ENCODE measurements around the gene FYB1.

The FYB1 gene

DNA sequence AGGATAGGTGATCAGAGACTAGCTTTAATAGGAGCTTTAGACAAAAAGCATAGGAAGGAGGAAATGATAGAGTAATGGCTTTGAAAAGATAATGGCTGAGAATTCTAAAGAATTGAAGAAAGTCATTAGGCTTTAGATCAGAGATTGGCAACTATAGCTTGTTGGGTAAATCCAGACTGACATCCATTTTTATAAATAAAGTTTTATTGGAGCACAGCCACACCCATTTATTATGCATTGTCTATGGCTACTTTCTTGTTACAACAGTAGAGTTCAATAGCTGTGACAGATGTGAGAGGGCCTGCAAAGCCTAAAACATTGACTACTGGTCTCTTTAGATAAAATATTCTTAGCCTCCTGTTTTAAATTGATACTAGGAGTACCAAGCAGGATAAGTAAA lies 40.7 kb upstream of the FYB1 start:
- TF ChIP-seq, protein P1, sequence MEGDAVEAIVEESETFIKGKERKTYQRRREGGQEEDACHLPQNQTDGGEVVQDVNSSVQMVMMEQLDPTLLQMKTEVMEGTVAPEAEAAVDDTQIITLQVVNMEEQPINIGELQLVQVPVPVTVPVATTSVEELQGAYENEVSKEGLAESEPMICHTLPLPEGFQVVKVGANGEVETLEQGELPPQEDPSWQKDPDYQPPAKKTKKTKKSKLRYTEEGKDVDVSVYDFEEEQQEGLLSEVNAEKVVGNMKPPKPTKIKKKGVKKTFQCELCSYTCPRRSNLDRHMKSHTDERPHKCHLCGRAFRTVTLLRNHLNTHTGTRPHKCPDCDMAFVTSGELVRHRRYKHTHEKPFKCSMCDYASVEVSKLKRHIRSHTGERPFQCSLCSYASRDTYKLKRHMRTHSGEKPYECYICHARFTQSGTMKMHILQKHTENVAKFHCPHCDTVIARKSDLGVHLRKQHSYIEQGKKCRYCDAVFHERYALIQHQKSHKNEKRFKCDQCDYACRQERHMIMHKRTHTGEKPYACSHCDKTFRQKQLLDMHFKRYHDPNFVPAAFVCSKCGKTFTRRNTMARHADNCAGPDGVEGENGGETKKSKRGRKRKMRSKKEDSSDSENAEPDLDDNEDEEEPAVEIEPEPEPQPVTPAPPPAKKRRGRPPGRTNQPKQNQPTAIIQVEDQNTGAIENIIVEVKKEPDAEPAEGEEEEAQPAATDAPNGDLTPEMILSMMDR (IDR thresholded peaks at IDR 0.05; ENCODE audit: low read depth, low read length) = no peak
- TF ChIP-seq MYC (IDR thresholded peaks at IDR 0.05; ENCODE audit: low read depth, low read length) (no peak), POLR2A (IDR thresholded peaks at IDR 0.05; ENCODE audit: extremely low read depth, insufficient read length) (no peak)
- TF ChIP-seq, protein P2, sequence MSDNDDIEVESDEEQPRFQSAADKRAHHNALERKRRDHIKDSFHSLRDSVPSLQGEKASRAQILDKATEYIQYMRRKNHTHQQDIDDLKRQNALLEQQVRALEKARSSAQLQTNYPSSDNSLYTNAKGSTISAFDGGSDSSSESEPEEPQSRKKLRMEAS (IDR thresholded peaks at IDR 0.05; ENCODE audit: low read depth, low read length) = no peak
- no peak for DNase-seq (ENCODE audit: low read depth)
- no peak overlapping the region for H3K4me3 ChIP-seq (ENCODE audit: low read depth, low read length)

DNA sequence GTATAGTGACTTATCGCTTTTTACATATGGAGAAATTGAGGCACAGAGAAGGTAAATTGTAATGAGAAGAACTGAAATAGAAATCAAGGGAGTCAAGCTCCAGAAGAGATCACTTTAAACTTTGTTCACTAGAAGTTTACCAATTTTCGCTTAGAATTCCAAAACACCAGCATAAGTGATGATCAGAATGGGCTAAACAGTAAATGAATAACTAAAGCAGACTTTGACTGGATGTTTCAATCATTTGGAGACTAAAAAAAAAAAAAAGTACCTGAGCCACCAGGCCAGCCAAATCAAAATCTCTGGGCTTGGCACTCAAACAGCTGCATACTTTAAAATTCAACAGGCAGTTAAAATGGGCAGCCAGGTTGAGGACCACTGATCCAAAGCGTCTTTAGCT lies 38.2 kb upstream of the FYB1 start:
- TF ChIP-seq, protein P2 (IDR thresholded peaks at IDR 0.05; ENCODE audit: low read depth, low read length) = no peak
- H3K4me3 ChIP-seq (ENCODE audit: low read depth, low read length) = no peak overlapping the region
- DNase-seq (ENCODE audit: low read depth) = no peak

DNA sequence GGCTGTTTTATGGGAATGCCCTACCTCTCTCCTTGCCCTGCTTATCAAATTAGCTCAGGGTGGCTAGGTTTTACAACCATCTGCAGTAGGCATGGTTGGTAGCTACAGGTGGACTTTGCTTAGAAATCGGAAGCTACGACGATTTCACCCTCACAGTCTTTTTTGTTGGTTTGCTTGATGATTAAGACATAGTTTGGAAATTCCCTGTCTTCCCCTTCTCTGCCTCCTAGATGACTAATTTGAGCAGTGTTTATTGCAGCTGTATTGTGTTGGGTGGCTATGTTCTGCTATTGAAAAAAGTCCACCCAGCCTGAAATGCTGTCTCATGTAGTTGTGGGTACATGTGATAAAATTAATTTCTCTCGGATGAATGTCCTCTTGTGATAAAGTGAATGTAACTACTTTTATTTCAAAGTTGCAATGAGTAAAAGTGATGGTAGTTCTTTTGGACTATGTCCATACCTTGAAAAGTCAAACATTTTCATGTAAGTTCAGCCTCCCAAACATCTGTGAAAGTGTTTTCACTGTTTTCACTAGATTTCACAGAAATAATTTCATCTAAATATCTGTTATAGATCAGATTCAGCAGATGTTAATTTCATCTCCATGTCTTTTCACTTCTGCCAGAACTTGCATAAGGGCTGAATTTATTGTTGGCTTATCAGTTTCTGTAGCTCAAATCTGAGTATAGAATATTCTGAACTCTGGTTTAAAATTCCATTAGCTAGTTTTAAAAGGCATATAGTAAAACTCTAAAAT lies 37.3 kb upstream of the FYB1 start:
- H3K4me3 ChIP-seq (ENCODE audit: low read depth, low read length) = peak overlapping the region; percentile 16
- TF ChIP-seq, protein P2 (IDR thresholded peaks at IDR 0.05; ENCODE audit: low read depth, low read length) = no peak
- no peak for TF ChIP-seq MYC (IDR thresholded peaks at IDR 0.05; ENCODE audit: low read depth, low read length)
- TF ChIP-seq POLR2A (IDR thresholded peaks at IDR 0.05; ENCODE audit: extremely low read depth, insufficient read length) = no peak
- TF ChIP-seq, protein P1 (IDR thresholded peaks at IDR 0.05; ENCODE audit: low read depth, low read length) = no peak
- DNase-seq (ENCODE audit: low read depth) = peak; percentile 64

DNA sequence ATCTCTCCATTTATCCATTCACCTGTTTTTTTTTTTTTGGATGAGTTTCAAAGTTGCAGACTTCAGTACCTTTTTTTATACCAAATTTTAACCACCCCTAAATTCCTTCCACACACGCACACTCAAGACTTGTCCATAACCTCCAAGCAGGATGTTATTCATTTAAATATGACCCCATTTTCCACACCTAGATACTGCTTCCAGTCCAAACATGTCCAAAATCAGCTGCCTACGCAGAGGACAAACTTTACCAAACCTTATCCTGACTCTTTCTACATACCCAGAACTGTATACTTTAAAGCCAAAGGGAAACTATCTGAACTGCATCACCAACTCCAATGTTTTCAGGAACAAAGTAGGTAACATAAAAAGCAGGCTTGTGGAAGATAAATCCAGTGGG lies 36.0 kb upstream of the FYB1 start:
- TF ChIP-seq MYC (IDR thresholded peaks at IDR 0.05; ENCODE audit: low read depth, low read length) (no peak), POLR2A (IDR thresholded peaks at IDR 0.05; ENCODE audit: extremely low read depth, insufficient read length) (no peak)
- TF ChIP-seq, protein P2 (IDR thresholded peaks at IDR 0.05; ENCODE audit: low read depth, low read length) = no peak
- TF ChIP-seq, protein P1 (IDR thresholded peaks at IDR 0.05; ENCODE audit: low read depth, low read length) = no peak
- DNase-seq (ENCODE audit: low read depth) = no peak
- H3K4me3 ChIP-seq (ENCODE audit: low read depth, low read length) = no peak overlapping the region

DNA sequence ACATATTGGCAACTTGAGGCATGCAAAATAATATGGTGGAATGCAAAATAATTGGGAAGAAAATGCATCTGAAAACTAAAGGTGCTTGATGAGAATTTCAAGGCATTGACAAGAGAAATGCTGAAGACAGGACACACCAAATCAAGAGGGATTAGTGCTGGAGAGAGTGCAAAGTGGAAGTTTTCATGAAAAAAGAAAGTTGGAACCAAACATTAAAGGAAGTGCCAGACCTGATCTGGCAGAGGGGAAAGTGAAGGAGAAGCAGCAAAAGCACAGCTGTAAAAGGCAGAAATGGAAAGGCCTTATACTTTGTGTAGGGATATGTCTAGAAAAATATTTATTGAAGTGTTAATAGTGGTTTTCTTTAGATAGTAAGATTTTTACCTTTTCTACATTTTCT lies 35.3 kb upstream of the FYB1 start:
- H3K4me3 ChIP-seq (ENCODE audit: low read depth, low read length) = no peak overlapping the region
- TF ChIP-seq POLR2A (IDR thresholded peaks at IDR 0.05; ENCODE audit: extremely low read depth, insufficient read length) (no peak), MYC (IDR thresholded peaks at IDR 0.05; ENCODE audit: low read depth, low read length) (no peak)
- TF ChIP-seq, protein P2 (IDR thresholded peaks at IDR 0.05; ENCODE audit: low read depth, low read length) = no peak
- TF ChIP-seq, protein P1 (IDR thresholded peaks at IDR 0.05; ENCODE audit: low read depth, low read length) = no peak
- no peak for DNase-seq (ENCODE audit: low read depth)

DNA sequence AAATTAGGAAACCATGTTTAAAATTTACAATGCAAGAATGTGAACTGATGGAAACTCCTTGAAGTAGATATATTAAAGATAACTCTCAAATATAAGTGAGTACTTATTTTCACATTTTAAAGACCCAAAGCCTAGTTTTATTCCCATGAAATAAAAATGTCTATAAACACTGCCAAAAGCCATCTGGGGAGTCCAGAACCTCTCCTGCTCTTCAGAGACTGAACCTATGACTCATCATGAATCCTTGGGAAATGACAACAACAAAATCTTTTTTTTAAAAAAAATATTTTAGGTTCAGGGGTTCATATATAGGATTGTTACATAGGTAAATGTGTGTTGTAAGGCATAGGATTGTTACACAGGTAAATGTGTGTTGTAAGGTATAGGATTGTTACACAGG lies 33.8 kb upstream of the FYB1 start:
- DNase-seq (ENCODE audit: low read depth) = no peak
- TF ChIP-seq, protein P2 (IDR thresholded peaks at IDR 0.05; ENCODE audit: low read depth, low read length) = no peak
- TF ChIP-seq MYC (IDR thresholded peaks at IDR 0.05; ENCODE audit: low read depth, low read length) (no peak), POLR2A (IDR thresholded peaks at IDR 0.05; ENCODE audit: extremely low read depth, insufficient read length) (no peak)
- TF ChIP-seq, protein P1 (IDR thresholded peaks at IDR 0.05; ENCODE audit: low read depth, low read length) = no peak
- H3K4me3 ChIP-seq (ENCODE audit: low read depth, low read length) = no peak overlapping the region

All from NB4 (cell line).